Karpas-422 (cell line): ENCODE results near the gene CEBPE. TPM values are rescaled to one million over a fixed set of nuclear protein-coding genes. Genes with fewer than 3 reads are reported as not detected.
A peak's percentile ranks its signal among the peaks of the same experiment; 100 is the strongest.

ENCODE experiments used
- DNase-seq: peaks from one replicate; pipeline ENCODE4 v3.0.0-alpha.2; 2015
- H2AFZ ChIP-seq: fragments of 200-600 bp; sonication (generic); 2 replicates; pipeline ENCODE4 v1.6.1; 2014; ENCODE audit warnings: antibody characterized with exemption, low read length, mixed read lengths
- H3K27ac ChIP-seq: fragments of 200-600 bp; sonication (generic); 2 replicates; pipeline ENCODE4 v1.5.1; 2014; ENCODE audit warnings: mild to moderate bottlenecking, low read length, moderate library complexity
- H3K27me3 ChIP-seq: fragments of 200-600 bp; sonication (generic); 2 replicates; pipeline ENCODE4 v1.6.1; 2014; ENCODE audit warnings: low read length, mixed read lengths
- H3K36me3 ChIP-seq: fragments of 200-600 bp; sonication (generic); 2 replicates; pipeline ENCODE4 v1.6.1; 2014; ENCODE audit warnings: low read length, mixed read lengths; ENCODE audit not compliant: insufficient read depth
- H3K4me1 ChIP-seq: fragments of 200-600 bp; sonication (generic); 2 replicates; pipeline ENCODE4 v1.6.1; 2014; ENCODE audit warnings: mild to moderate bottlenecking, low read length, mixed read lengths
- H3K4me2 ChIP-seq: fragments of 200-600 bp; sonication (generic); 2 replicates; pipeline ENCODE4 v1.6.1; 2014; ENCODE audit warnings: low read length, low read depth, mild to moderate bottlenecking; ENCODE audit not compliant: poor library complexity, severe bottlenecking
- H3K4me3 ChIP-seq: fragments of 200-600 bp; sonication (generic); 2 replicates; pipeline ENCODE4 v1.5.1; 2014; ENCODE audit warnings: mild to moderate bottlenecking, antibody characterized with exemption, low read length, mixed read lengths
- H3K79me2 ChIP-seq: fragments of 200-600 bp; sonication (generic); 2 replicates; pipeline ENCODE4 v1.6.1; 2014; ENCODE audit warnings: mild to moderate bottlenecking, low read length, mixed read lengths
- H3K9ac ChIP-seq: fragments of 200-600 bp; sonication (generic); 2 replicates; pipeline ENCODE4 v1.6.0; 2014; ENCODE audit warnings: low read length
- H3K9me2 ChIP-seq: fragments of 200-600 bp; sonication (generic), shearing (Covaris generic); replicated peaks from 2 replicates; pipeline ENCODE4 v1.6.0; 2014; ENCODE audit warnings: mild to moderate bottlenecking, low read length, moderate library complexity; ENCODE audit not compliant: insufficient read depth
- H3K9me3 ChIP-seq: fragments of 300-700, 200-600 bp; sonication (generic); 2 replicates; pipeline ENCODE4 v1.6.1; 2014; ENCODE audit warnings: low read length, mixed read lengths
- H4K20me1 ChIP-seq: fragments of 200-600 bp; sonication (generic); 2 replicates; pipeline ENCODE4 v1.6.1; 2014; ENCODE audit warnings: mild to moderate bottlenecking, antibody characterized with exemption, low read length, low read depth; ENCODE audit not compliant: insufficient read depth
- total RNA-seq: library from RNA; depleted of rRNA; stranded (reverse); fragments of >200 nt; shearing (Covaris generic); gene quantifications from 2 replicates; pipeline ENCODE4 v1.2.3, GENCODE V29; 2014; ENCODE audit warnings: low replicate concordance

The CEBPE gene
- total RNA-seq, 1 experiment from 2014 or later, result not detected

- no peak overlapping the region for H3K27ac ChIP-seq
- H3K4me2 ChIP-seq, result no peak overlapping the region
- H2AFZ ChIP-seq, result no peak overlapping the region
Measured at GRCh38 chr14:23122086-23122485, 3.0 kb upstream of the CEBPE start.

GRCh38 chr14:23121361-23121771 lies 2.3 kb upstream of the CEBPE start:
- H3K79me2 ChIP-seq, result no peaks in the 10 kb centered on the region
- H2AFZ ChIP-seq, result peak overlapping the region; percentile 37; the same call in 1 of the 2 replicates
- H3K4me2 ChIP-seq, result no peak overlapping the region
- H3K27me3 ChIP-seq, result no peaks in the 10 kb centered on the region
- H3K27ac ChIP-seq, result no peak overlapping the region
- H3K36me3 ChIP-seq, result no peaks in the 10 kb centered on the region
- H3K4me3 ChIP-seq, result no peak overlapping the region
- H3K4me1 ChIP-seq, result peaks cover 24% of the 10 kb centered on the region
- DNase-seq, result no peak
- H3K9ac ChIP-seq, result peak overlapping the region; percentile 8; the same call in 1 of the 2 replicates
- H4K20me1 ChIP-seq, result no peaks in the 10 kb centered on the region
- no peaks in the 10 kb centered on the region for H3K9me3 ChIP-seq
- no peaks in the 10 kb centered on the region for H3K9me2 ChIP-seq

More at GRCh38 chr14:23122086-23122485, 3.0 kb upstream of the CEBPE start:
- Histone ChIP-seq H3K4me3 (no peak overlapping the region), H3K9ac (no peak overlapping the region), H3K79me2 (no peaks in the 10 kb centered on the region), H3K9me3 (no peaks in the 10 kb centered on the region), H3K27me3 (no peaks in the 10 kb centered on the region), H3K36me3 (no peaks in the 10 kb centered on the region), H3K4me1 (peaks cover 24% of the 10 kb centered on the region), H3K9me2 (no peaks in the 10 kb centered on the region), H4K20me1 (no peaks in the 10 kb centered on the region)
- DNase-seq, result no peak

- Histone ChIP-seq H3K4me3 (no peak overlapping the region), H3K79me2 (no peaks in the 10 kb centered on the region), H4K20me1 (no peaks in the 10 kb centered on the region), H2AFZ (peak overlapping the region; percentile 82), H3K27ac (no peak overlapping the region), H3K4me1 (peaks cover 24% of the 10 kb centered on the region), H3K9ac (peak overlapping the region; percentile 14), H3K27me3 (no peaks in the 10 kb centered on the region), H3K36me3 (no peaks in the 10 kb centered on the region), H3K4me2 (peak overlapping the region; percentile 47), H3K9me2 (no peaks in the 10 kb centered on the region), H3K9me3 (no peaks in the 10 kb centered on the region)
- peak; percentile 96 for DNase-seq
Measured at GRCh38 chr14:23120541-23121251, 1.6 kb upstream of the CEBPE start.

GRCh38 chr14:23119363-23120327 lies 590 bp upstream of the CEBPE start:
- H3K4me3 ChIP-seq, result no peak overlapping the region
- no peak overlapping the region for H3K27ac ChIP-seq

GRCh38 chr14:23117371-23118020 lies 1.6 kb downstream of the CEBPE start:
- DNase-seq, result no peak
- Histone ChIP-seq H3K4me2 (no peak overlapping the region), H3K9me2 (no peaks in the 10 kb centered on the region), H4K20me1 (no peaks in the 10 kb centered on the region), H3K4me3 (no peak overlapping the region), H3K36me3 (no peaks in the 10 kb centered on the region), H3K79me2 (no peaks in the 10 kb centered on the region), H3K27ac (no peak overlapping the region), H3K4me1 (peaks cover 32% of the 10 kb centered on the region), H3K9me3 (no peaks in the 10 kb centered on the region), H3K9ac (no peak overlapping the region), H3K27me3 (no peaks in the 10 kb centered on the region), H2AFZ (no peak overlapping the region)

More at GRCh38 chr14:23119363-23120327, 590 bp upstream of the CEBPE start:
- Histone ChIP-seq H2AFZ (peak overlapping the region; percentile 82), H3K9ac (peak overlapping the region; percentile 14), H3K79me2 (no peaks in the 10 kb centered on the region), H3K9me2 (no peaks in the 10 kb centered on the region), H3K9me3 (no peaks in the 10 kb centered on the region), H4K20me1 (no peaks in the 10 kb centered on the region), H3K36me3 (no peaks in the 10 kb centered on the region), H3K4me1 (peaks cover 29% of the 10 kb centered on the region), H3K27me3 (no peaks in the 10 kb centered on the region), H3K4me2 (peak overlapping the region; percentile 47)
- peak; percentile 74 for DNase-seq

- H3K9ac ChIP-seq, result no peak overlapping the region
Measured at GRCh38 chr14:23115918-23116317, 3.1 kb downstream of the CEBPE start.

GRCh38 chr14:23115039-23115731 lies 3.9 kb downstream of the CEBPE start:
- no peaks in the 10 kb centered on the region for H4K20me1 ChIP-seq
- no peak overlapping the region for H3K9ac ChIP-seq
- no peak overlapping the region for H3K4me2 ChIP-seq

More at GRCh38 chr14:23115918-23116317, 3.1 kb downstream of the CEBPE start:
- Histone ChIP-seq H3K36me3 (no peaks in the 10 kb centered on the region), H3K4me3 (no peak overlapping the region), H2AFZ (no peak overlapping the region), H3K27ac (no peak overlapping the region), H3K9me2 (no peaks in the 10 kb centered on the region), H3K4me2 (no peak overlapping the region), H3K27me3 (no peaks in the 10 kb centered on the region), H3K79me2 (no peaks in the 10 kb centered on the region), H3K9me3 (no peaks in the 10 kb centered on the region), H4K20me1 (no peaks in the 10 kb centered on the region), H3K4me1 (peaks cover 26% of the 10 kb centered on the region)
- DNase-seq, result no peak

More at GRCh38 chr14:23115039-23115731, 3.9 kb downstream of the CEBPE start:
- DNase-seq, result no peak
- Histone ChIP-seq H3K27me3 (no peaks in the 10 kb centered on the region), H3K9me3 (no peaks in the 10 kb centered on the region), H3K9me2 (no peaks in the 10 kb centered on the region), H2AFZ (no peak overlapping the region), H3K27ac (no peak overlapping the region), H3K79me2 (no peaks in the 10 kb centered on the region), H3K36me3 (no peaks in the 10 kb centered on the region), H3K4me3 (no peak overlapping the region), H3K4me1 (peaks cover 20% of the 10 kb centered on the region)
